Urinary bladder (tissue), 2 donors: ENCODE data around the gene SH3BGRL. TPM values are rescaled to one million over a fixed set of nuclear protein-coding genes. Genes with fewer than 3 reads are reported as not detected.

ENCODE experiments used
- polyA plus RNA-seq: library from polyadenylated mRNA; stranded (reverse); fragments of 200-250 nt; gene quantifications from one replicate; pipeline ENCODE4 v1.2.3, GENCODE V29; 2013
- total RNA-seq: library from RNA; depleted of rRNA; stranded (reverse); fragments of >200 nt; gene quantifications from one replicate; pipeline ENCODE4 v1.2.3, GENCODE V29; 2014
- donor health status: healthy.

Gene SH3BGRL
- total and polyA plus RNA-seq, 2 donors: 262 to 286 TPM

Other genes with a start within 250 kb of the SH3BGRL start
- gene HMGN5, start 189 bp upstream of the SH3BGRL start, total RNA-seq: 4.9 TPM
- gene HMGN5, start 189 bp upstream of the SH3BGRL start, polyA plus RNA-seq: 14.5 TPM